NCI-H1930 (cell line): ENCODE results near the gene RASGRF2.
"Not testable (repeated sequence)": the region's sequence is repeated elsewhere in the genome, so short reads cannot be mapped to it uniquely, and the experiment has no call there.

Experiments
- DNase-seq, 2 experiments: peaks; one replicate each; lab custom pipeline; 2025; lab: John Stamatoyannopoulos, UW

RASGRF2 gene

GRCh38 chr5:81241961-81242648 is 281.9 kb downstream of the RASGRF2 start:
- no peak for DNase-seq

DNA sequence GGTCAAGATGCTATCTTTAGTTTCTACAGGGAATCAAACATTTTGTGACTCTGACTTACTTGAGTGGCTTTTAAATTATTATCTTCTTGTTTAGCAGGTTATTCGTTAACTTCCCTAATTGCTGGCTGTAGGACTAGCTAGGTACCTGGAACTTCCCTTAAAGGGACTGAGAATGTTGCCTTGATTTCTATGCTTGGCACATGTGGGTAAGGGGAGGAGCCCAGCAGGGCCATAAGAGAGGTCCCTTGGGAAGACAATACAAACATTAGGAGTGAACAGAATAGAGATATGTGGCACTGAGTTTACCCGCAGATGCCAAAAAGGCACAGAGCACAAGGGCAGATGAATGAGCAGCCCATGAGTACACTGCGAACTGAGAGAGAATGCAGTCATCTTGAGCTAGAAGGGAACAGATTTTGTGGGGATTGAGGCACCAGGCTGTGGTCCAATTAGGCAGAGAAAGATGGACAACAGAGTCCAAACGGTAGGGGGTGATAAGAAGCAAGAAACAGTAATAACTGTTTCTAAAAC is 282.8 kb downstream of the RASGRF2 start:
- DNase-seq, result no peak

DNA sequence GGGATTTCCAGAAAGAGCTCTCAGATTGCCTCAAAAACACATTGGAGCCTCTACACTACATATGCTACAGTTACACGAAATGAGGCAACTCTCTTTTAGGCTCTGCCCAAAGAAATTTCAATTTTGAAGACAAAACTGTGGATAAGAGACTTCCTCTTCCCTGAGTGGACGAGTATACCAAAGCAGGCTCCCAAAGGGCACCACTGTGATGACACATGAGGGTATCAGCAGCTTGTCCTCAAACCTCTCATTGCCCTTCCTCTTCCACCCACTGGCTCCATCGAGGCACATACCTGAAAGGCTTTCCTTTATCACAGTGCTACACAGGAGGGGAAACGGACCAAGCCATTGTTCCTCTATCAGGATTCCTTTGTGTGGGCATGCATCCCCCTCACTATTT is 284.3 kb downstream of the RASGRF2 start:
- no peak for DNase-seq

- DNase-seq, result no peak
Observed at GRCh38 chr5:81245871-81246235, 285.7 kb downstream of the RASGRF2 start.

DNA sequence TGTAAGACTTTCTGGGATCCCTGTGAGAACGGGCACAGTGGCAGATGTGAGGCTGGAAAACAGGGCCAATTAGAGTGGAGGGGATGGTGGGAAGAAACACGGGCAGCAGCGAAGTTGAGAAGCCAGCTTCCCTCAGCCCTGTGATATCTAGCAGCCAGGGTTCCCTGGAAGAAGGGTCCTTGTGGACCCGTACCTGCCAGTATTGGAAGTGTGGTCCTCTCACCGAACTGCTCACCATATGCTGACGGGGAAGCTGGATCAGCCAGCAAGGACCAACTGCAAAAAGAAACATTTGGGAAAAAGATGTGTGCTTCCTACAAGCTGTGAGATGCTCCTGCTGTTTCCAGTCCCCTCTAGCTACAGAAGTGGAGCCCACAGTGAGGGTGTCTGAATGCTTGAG is 286.5 kb downstream of the RASGRF2 start:
- DNase-seq, result no peak

DNA sequence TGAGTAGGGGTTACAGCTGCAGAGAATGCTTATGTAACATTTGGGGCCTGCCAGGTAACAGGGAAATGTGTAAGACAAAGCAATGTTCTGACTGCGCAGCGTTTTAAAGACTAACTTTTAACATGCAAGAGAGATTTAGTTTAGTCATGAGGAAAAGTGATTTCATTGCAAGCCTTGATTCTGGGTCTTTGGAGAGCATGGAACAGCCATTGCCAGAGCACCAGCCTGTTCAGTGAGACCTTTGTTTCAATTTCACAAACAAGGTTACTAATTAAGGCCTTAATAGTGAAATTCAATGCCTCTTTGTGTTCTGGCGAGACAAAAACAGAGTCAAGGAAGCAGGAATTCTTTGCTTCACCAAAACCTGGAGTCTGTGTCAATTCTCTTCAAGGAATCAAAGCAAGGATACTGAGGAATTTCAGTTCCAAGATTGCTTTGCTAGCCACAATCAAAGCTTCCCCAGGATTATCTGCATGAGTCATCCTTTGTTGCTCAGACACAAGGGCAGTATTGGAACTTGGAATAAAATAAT is 287.3 kb downstream of the RASGRF2 start:
- DNase-seq, result no peak

DNA sequence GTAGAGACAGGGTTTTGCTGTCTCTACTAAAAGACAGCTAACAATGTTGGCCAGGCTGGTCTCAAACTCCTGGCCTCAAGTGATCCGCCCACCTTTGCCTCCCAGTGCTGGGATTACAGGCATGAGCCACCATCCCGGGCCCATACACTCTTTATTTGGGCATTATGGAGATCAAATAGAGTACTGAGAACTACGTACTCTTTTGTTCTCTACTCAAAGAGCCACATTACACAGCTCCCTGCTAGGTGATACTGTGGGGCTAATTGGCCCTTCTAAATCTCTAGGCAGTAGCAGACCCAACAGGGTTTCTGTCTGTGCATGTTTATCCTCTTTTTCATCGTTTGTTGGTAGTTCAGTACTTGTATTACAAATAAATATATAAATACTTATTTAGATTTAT is 289.1 kb downstream of the RASGRF2 start:
- DNase-seq, result no peak

GRCh38 chr5:81250004-81250403 is 289.8 kb downstream of the RASGRF2 start:
- no peak for DNase-seq

DNA sequence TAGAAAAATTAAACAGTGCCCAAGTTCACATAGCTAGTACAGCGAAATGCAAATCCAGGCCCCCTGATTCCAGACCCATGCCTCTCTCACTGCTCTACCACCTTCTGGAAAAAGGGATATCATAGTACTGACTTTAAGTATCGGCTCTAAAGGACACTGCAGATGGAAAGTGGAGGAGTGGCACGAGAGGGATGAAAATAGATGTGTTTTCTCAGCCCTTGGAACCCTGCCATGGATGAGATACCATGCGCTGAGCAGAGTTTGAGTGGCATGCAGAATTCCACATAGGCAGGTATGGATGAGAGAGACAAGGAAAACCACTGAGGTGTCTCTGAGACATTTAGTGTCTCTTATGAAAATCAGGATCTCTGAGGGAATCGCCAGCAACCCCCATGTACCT is 291.8 kb downstream of the RASGRF2 start:
- no peak for DNase-seq

DNA sequence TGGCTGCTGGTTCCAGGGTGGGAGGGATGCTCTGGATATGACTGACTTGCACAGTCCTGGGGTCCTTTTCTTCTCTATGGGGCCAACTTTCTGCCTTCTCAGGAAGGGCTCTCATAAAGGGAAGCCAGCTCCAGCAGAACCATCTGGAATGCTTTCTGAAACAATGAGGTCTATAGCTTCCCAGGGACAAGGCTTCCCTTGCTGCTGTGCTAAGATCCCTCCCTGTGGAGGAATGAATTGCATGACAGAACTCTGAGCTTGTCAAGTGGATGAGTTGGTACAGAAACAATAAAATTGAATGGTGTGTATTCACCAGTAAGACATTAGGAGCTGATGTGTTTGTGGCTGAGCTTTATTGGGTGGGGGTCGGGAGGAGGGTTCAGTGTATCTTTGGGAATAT is 292.7 kb downstream of the RASGRF2 start:
- DNase-seq, result no peak

- DNase-seq, result no peak
Observed at GRCh38 chr5:81253875-81254274, 293.7 kb downstream of the RASGRF2 start.

DNA sequence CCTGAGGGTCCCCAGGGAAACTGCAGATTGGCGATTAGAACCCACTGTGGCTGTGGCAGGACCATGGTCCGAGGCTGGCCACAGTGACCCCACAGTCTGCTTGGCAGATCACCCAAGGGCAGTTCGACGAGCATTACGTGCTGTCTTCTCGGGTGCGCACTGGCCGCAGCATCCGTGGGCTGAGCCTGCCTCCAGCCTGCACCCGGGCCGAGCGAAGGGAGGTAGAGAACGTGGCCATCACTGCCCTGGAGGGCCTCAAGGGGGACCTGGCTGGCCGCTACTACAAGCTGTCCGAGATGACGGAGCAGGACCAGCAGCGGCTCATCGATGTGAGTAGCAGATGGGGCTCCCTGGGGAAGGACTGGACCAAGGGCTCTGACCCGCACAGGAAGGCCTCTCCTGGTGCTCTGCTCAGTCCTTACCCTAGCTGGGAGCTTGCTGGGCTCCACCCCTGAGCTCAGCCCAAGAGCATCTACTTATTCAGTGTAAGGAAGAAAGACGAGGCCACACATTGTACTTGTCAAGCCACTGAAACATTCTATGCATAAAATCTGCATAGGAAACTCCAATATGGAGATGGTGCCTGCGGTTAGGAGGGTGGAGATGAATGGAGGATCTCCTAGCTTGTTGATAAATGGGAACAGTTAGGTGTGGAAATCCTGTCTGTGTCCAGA is 294.9 kb downstream of the RASGRF2 start:
- DNase-seq, result no peak

DNA sequence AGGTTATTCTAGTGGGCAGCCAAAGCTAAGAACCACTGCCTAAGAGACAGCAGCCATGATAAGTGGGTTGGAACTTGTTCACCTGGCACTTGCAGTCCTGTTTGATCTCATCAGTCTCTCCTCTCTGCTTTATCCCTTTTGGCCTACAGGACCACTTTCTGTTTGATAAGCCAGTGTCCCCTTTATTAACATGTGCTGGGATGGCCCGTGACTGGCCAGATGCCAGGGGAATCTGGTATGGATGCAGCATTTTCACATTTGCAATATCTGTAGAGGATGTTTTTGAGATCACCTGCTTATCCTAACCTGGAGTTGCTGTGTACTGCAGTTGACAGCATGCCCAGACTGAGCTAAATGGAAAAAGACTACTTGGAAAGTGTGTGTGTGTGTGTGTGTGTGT is 296.6 kb downstream of the RASGRF2 start:
- DNase-seq, result no peak

GRCh38 chr5:81262796-81263195 is 302.6 kb downstream of the RASGRF2 start:
- not testable (repeated sequence) for DNase-seq

GRCh38 chr5:81265101-81265500 is 304.9 kb downstream of the RASGRF2 start:
- DNase-seq, result no peak

GRCh38 chr5:81268521-81269196 is 308.5 kb downstream of the RASGRF2 start:
- DNase-seq, result no peak

GRCh38 chr5:81269751-81270393 is 309.7 kb downstream of the RASGRF2 start:
- no peak for DNase-seq

DNA sequence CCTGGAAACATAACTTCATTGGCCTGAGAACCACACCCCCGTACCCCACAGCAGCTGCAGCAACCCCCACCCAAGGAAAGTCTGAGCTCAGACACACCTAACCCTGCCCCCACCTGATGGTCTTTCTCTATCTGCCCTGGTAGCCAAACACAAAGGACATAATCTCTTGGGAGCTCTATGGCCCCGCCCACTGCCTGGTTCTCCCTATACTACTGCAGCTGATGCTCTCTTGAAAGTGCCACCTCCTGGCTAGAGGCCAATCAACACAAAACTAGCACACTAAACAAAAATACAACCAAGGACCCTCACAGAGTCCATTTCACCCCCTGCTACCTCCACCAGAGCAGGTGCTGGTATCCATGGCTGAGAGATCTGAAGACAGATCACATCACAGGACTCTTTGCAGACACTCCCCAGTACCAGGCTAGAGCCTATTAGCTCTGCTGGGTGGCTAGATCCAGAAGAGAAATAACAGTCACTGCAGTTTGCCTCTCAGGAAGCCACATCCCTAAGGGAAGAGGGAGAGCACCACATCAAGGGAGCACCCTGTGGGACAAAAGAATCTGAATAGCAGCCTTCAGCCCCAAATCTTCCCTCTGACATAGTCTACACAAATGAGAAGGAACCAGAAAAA is 310.3 kb downstream of the RASGRF2 start:
- not testable (repeated sequence) for DNase-seq
